DND-41 (cell line): ENCODE measurements around the gene SMCO1.

Source experiments
- CTCF ChIP-seq: IDR thresholded peaks from 2 replicates; pipeline ENCODE4 v1.5.1; 2012; ENCODE audit warnings: borderline replicate concordance, low read length, moderate library complexity, mild to moderate bottlenecking; ENCODE audit not compliant: poor library complexity, severe bottlenecking; ENCODE audit errors: extremely low read depth
- EZH2 ChIP-seq: IDR thresholded peaks from 3 replicates; pipeline ENCODE4 v1.6.1; 2012; ENCODE audit warnings: borderline replicate concordance, low read depth, mild to moderate bottlenecking, moderate library complexity, low read length, inconsistent platforms; ENCODE audit not compliant: severe bottlenecking

DNA sequence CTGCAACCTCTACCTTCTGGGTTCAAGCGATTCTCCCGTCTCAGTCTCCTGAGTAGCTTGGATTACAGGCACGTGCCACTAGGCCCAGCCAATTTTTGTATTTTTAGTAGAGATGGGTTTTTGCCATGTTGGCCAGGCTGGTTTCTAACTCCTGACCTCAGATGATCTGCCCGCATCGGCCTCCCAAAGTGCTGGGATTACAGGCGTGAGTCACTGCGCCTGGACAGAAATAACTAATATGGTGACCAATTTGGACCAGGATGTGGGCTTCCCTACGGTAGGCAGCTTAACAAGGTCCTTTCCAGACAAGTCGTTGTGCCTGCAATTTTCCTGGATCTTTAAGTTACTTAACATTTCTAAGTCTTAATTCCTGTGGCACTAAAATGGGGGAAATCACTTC, 38.4 kb upstream of the SMCO1 start:
- TF ChIP-seq EZH2: no peak
- TF ChIP-seq CTCF: no peak
